Osteoblast (primary cell): ENCODE measurements around the gene GPR17. TPM values are rescaled to one million over a fixed set of nuclear protein-coding genes. Genes with fewer than 3 reads are reported as not detected.

Source experiments
- DNase-seq: peaks from one replicate; pipeline ENCODE4 v3.0.0; 2011; ENCODE audit warnings: low spot score, mixed read lengths; ENCODE audit not compliant: insufficient read length; ENCODE audit errors: missing footprints
- H2AFZ ChIP-seq: 2 replicates; pipeline ENCODE4 v1.6.0; 2011; ENCODE audit warnings: mild to moderate bottlenecking, low read length
- H3K27ac ChIP-seq: 2 replicates; pipeline ENCODE4 v1.5.1; 2011; ENCODE audit warnings: mild to moderate bottlenecking, low read depth, low read length, moderate library complexity
- H3K27me3 ChIP-seq: 2 replicates; pipeline ENCODE4 v1.6.0; 2012; ENCODE audit warnings: mild to moderate bottlenecking, control low read depth, inconsistent platforms, low read length, moderate library complexity; ENCODE audit not compliant: insufficient read depth
- H3K36me3 ChIP-seq: 2 replicates; pipeline ENCODE4 v1.5.1; 2011; ENCODE audit warnings: mild to moderate bottlenecking, low read length, control low read depth, moderate library complexity; ENCODE audit not compliant: insufficient read depth
- H3K4me1 ChIP-seq: 2 replicates; pipeline ENCODE4 v1.5.1; 2011; ENCODE audit warnings: mild to moderate bottlenecking, low read length, control low read depth, moderate library complexity; ENCODE audit not compliant: insufficient read depth
- H3K4me2 ChIP-seq: 2 replicates; pipeline ENCODE4 v1.6.0; 2011; ENCODE audit warnings: mild to moderate bottlenecking, low read length; ENCODE audit not compliant: insufficient read depth
- H3K4me3 ChIP-seq: fragments of 200-600 bp; sonication (generic); 3 replicates; pipeline ENCODE4 v1.5.1; 2012; ENCODE audit warnings: mild to moderate bottlenecking, low read length, inconsistent platforms; ENCODE audit not compliant: insufficient read depth
- H3K79me2 ChIP-seq: 2 replicates; pipeline ENCODE4 v1.6.0; 2012; ENCODE audit warnings: mild to moderate bottlenecking, low read length, control low read depth, inconsistent platforms; ENCODE audit not compliant: insufficient read depth
- H3K9me3 ChIP-seq: 2 replicates; pipeline ENCODE4 v1.5.1; 2011; ENCODE audit warnings: low read depth, low read length, control low read depth
- H4K20me1 ChIP-seq: 2 replicates; pipeline ENCODE4 v1.6.0; 2012; ENCODE audit warnings: mild to moderate bottlenecking, low read length, control low read depth; ENCODE audit not compliant: insufficient read depth
- total RNA-seq: library from RNA; depleted of rRNA; stranded (reverse); fragments of >200 nt; gene quantifications from 2 replicates; pipeline ENCODE4 v1.2.3, GENCODE V29; 2012
- TF ChIP-seq, protein P1 (sequence below): IDR thresholded peaks from 2 replicates; pipeline ENCODE4 v1.5.1; 2011; ENCODE audit warnings: mild to moderate bottlenecking, low read depth, low read length, moderate library complexity; ENCODE audit errors: extremely low read depth

The GPR17 gene
- total RNA-seq, 1 donor: not detected

DNA sequence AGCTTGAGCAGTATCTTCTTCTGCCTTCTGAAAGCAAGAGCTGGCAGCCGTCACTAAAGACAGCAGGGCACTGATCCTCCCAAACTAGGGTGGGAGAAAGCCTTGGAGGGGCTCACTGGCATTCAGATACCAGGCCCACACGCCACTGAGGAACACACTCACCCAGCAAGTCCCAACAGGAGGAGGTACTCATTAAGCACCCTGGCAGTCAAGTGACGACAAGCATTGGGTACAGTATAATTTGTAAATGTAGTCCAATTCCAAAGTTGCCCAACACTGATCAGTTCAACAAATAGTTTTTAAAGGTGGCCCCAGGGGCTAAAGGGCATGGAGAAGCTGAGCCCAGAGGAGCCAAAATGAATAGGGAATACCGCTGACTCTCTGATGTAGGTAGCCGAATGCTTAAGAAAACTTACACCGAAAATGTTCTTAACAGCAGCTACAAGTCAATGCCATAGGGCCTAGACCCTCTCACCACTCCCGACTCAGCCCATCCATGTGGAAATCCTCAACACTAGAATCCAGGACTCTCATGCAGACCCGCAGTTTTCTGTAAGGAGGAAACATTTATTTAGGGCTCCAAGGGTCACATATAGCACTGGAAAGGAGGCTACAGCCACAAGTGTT is 19.4 kb downstream of the GPR17 start:
- Histone ChIP-seq H4K20me1 (peaks cover 4% of the 10 kb centered on the region), H2AFZ (no peak overlapping the region), H3K4me1 (no peaks in the 10 kb centered on the region)

DNA sequence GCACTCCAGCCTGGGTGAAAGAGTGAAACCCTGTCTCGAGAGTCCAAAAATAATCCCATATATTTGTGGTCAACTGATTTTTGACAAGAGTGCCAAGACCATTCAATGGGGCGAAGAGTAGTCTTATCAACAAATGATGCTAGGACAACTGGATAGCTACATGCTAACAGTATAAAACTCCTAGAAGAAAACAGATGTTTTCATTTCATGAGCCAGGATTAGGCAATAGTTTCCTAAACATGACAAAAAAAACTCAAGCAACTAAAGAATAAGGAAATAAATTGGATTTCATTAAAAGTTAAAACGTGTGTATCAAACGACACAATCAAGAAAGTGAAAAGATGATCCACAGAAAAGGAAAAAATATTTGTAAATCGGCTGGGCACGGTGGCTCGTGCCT is 23.1 kb downstream of the GPR17 start:
- Histone ChIP-seq H3K9me3 (no peaks in the 10 kb centered on the region), H3K4me2 (no peak overlapping the region), H3K4me1 (no peaks in the 10 kb centered on the region), H2AFZ (no peak overlapping the region), H3K4me3 (no peak overlapping the region), H3K79me2 (no peaks in the 10 kb centered on the region), H3K36me3 (no peaks in the 10 kb centered on the region), H3K27me3 (peaks cover 44% of the 10 kb centered on the region), H3K27ac (no peak overlapping the region), H4K20me1 (peaks cover 6% of the 10 kb centered on the region)
- TF ChIP-seq, protein P1, sequence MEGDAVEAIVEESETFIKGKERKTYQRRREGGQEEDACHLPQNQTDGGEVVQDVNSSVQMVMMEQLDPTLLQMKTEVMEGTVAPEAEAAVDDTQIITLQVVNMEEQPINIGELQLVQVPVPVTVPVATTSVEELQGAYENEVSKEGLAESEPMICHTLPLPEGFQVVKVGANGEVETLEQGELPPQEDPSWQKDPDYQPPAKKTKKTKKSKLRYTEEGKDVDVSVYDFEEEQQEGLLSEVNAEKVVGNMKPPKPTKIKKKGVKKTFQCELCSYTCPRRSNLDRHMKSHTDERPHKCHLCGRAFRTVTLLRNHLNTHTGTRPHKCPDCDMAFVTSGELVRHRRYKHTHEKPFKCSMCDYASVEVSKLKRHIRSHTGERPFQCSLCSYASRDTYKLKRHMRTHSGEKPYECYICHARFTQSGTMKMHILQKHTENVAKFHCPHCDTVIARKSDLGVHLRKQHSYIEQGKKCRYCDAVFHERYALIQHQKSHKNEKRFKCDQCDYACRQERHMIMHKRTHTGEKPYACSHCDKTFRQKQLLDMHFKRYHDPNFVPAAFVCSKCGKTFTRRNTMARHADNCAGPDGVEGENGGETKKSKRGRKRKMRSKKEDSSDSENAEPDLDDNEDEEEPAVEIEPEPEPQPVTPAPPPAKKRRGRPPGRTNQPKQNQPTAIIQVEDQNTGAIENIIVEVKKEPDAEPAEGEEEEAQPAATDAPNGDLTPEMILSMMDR: no peak
- no peak for DNase-seq

More for the DNA sequence above, 19.4 kb downstream of the GPR17 start:
- Histone ChIP-seq H3K27ac (no peak overlapping the region), H3K36me3 (no peaks in the 10 kb centered on the region), H3K4me3 (no peak overlapping the region), H3K4me2 (no peak overlapping the region), H3K27me3 (peaks cover 49% of the 10 kb centered on the region), H3K79me2 (no peaks in the 10 kb centered on the region), H3K9me3 (no peaks in the 10 kb centered on the region)
- TF ChIP-seq, protein P1: no peak
- DNase-seq: peak; percentile 56

DNA sequence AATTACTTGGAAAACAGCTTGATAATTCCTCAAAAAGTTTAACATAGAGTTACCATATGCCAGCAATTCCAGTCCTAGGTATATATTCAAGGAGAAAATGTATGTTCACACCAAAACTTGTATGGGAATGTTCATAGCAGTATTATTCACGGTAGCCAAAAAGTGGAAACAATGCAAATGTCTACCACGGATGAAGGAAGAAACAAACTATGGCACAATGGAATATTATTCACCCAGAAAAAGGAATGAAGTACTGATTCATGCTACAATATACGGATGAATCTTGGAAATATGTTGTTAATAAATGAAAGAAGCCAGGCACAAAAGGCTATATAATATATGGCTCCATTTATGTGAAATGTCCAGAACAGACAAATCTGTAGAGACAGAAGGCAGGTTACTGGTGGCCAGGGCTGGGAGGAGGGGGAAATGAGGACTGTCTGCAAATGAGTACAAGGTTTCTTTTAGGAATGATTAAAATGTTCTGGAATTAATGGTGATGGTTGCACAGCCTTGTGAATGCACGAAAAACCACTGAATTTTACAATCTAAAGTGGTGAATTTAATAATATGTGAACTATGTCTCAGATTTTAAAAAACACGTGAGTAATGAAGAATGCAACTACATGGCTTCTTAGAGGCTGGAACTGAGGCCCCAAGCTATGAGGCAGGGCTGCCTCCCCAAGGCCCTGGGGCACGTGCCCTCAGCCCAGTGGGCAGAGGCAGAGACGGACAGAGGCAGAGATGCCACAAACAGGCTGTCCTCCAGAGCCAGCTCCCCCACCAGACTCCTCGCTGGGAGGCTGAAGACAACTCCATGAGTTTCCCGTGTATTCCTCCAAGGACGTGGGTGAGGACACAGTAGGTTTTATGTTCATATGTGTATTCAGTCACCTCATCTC is 24.4 kb downstream of the GPR17 start:
- no peaks in the 10 kb centered on the region for H3K36me3 ChIP-seq
- DNase-seq: peak; percentile 84
- peaks cover 40% of the 10 kb centered on the region for H3K27me3 ChIP-seq
- H3K9me3 ChIP-seq: no peaks in the 10 kb centered on the region
- no peak overlapping the region for H3K4me3 ChIP-seq
- peaks cover 6% of the 10 kb centered on the region for H4K20me1 ChIP-seq
- no peaks in the 10 kb centered on the region for H3K79me2 ChIP-seq
- TF ChIP-seq, protein P1: no peak
- H3K4me1 ChIP-seq: no peaks in the 10 kb centered on the region
- H3K4me2 ChIP-seq: no peak overlapping the region
- no peak overlapping the region for H3K27ac ChIP-seq
- H2AFZ ChIP-seq: no peak overlapping the region

DNA sequence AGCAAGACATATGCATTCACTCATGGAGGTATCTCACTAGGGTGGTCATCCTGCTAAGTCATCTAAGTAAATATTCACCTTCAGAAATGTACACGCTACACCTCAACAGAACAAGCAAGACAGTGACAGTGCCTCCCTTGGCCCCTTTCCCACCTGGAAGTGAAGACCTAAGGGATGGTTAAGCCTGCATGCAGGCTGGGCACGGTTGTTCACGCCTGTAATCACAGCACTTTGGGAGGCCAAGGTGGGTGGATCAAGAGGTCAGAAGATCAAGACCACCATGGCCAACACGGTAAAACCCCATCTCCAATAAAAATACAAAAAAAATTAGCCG is 25.0 kb downstream of the GPR17 start:
- no peak overlapping the region for H2AFZ ChIP-seq
- H3K27ac ChIP-seq: no peak overlapping the region
- H3K27me3 ChIP-seq: peaks cover 34% of the 10 kb centered on the region
- no peaks in the 10 kb centered on the region for H3K36me3 ChIP-seq
- no peak overlapping the region for H3K4me2 ChIP-seq
- TF ChIP-seq, protein P1: no peak
- H3K4me3 ChIP-seq: no peak overlapping the region
- H3K79me2 ChIP-seq: no peaks in the 10 kb centered on the region
- H3K9me3 ChIP-seq: no peaks in the 10 kb centered on the region
- peaks cover 6% of the 10 kb centered on the region for H4K20me1 ChIP-seq
- H3K4me1 ChIP-seq: peaks cover 4% of the 10 kb centered on the region
- no peak for DNase-seq
